Heart left ventricle (tissue), 13 donors: ENCODE data around the gene COLEC12.
A peak's percentile ranks its signal among the peaks of the same experiment; 100 is the strongest.

ENCODE experiments used
- POLR2A ChIP-seq, 2 donors: fragments of 450-650 bp; IDR thresholded peaks; one replicate each; pipeline ENCODE4 v1.6.1; 2017; ENCODE audit warnings: antibody characterized with exemption in 2 of 2, mild to moderate bottlenecking in 2 of 2, moderate library complexity in 2 of 2
- TF ChIP-seq, protein P1 (sequence below), 12 donors: fragments of 200-600 bp; sonication (generic) in 4 of 12; IDR thresholded peaks; one replicate each; pipeline versions ENCODE4 v1.5.0 to v1.8.0; 2018 to 2022; ENCODE audit warnings: antibody characterized with exemption in 12 of 12, mild to moderate bottlenecking in 5 of 12
- donor health status: ischemic (EF 13 %, LVEDD 7.1; RV severe dilation, severe dysfunction).
- donor health status: DM: no; HTN: yes; CAD: no.
- donor health status: DM: no; HTN: no; CAD: no.
- donor health status: ischemic (EF 25% LVEDD 6.9; RV normal size, moderate dysfunction).
- donor health status: ischemic (EF 25% LVEDD 5.7; RV mildly dilated, moderate dysfunction).
- donor health status: ischemic (EF 35%, LVEDD 5.7; RV mildly dilated, moderate dysfunction).
- donor health status: nonischemic (EF 11% LVEDD 7.7; RV severe dilation, severe dysfunction).
- donor health status: DM: yes; HTN: yes; CAD: no.
- donor health status: PGD.
- donor health status: ischemic (EF 29% LVEDD 5.4; RV normal size, mild dysfunction).
- donor health status: nonischemic (EF 23%, LVEDD 6.1; RV moderate dilation, normal function).

GRCh38 chr18:389658-390357 lies 110.7 kb downstream of the COLEC12 start:
- TF ChIP-seq, protein P1, sequence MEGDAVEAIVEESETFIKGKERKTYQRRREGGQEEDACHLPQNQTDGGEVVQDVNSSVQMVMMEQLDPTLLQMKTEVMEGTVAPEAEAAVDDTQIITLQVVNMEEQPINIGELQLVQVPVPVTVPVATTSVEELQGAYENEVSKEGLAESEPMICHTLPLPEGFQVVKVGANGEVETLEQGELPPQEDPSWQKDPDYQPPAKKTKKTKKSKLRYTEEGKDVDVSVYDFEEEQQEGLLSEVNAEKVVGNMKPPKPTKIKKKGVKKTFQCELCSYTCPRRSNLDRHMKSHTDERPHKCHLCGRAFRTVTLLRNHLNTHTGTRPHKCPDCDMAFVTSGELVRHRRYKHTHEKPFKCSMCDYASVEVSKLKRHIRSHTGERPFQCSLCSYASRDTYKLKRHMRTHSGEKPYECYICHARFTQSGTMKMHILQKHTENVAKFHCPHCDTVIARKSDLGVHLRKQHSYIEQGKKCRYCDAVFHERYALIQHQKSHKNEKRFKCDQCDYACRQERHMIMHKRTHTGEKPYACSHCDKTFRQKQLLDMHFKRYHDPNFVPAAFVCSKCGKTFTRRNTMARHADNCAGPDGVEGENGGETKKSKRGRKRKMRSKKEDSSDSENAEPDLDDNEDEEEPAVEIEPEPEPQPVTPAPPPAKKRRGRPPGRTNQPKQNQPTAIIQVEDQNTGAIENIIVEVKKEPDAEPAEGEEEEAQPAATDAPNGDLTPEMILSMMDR (IDR thresholded peaks at IDR 0.05) = peak in 1 of 12 donors; percentile 11
- no peak for TF ChIP-seq POLR2A (IDR thresholded peaks at IDR 0.05)
